ENCODE data around the gene ABCA6.
"Not testable (repeated sequence)": the region's sequence is repeated elsewhere in the genome, so short reads cannot be mapped to it uniquely, and the experiment has no call there.

The ABCA6 gene

GRCh38 chr17:69142175-69142802 lies 594 bp upstream of the ABCA6 start:
- DNase-seq, result no peak

GRCh38 chr17:69134112-69134511 lies 7.6 kb downstream of the ABCA6 start:
- DNase-seq, result no peak

GRCh38 chr17:69130627-69131296 lies 10.9 kb downstream of the ABCA6 start:
- no peak for DNase-seq

GRCh38 chr17:69123626-69124025 lies 18.1 kb downstream of the ABCA6 start:
- DNase-seq, result no peak

- DNase-seq, result no peak
These were observed 19.6 kb downstream of the ABCA6 start for GRCh38 chr17:69122065-69122464.

GRCh38 chr17:69117855-69118784 lies 23.6 kb downstream of the ABCA6 start:
- DNase-seq, result no peak

- no peak for DNase-seq
These were observed 29.9 kb downstream of the ABCA6 start for GRCh38 chr17:69111794-69112193.

- DNase-seq, result no peak
These were observed 35.6 kb downstream of the ABCA6 start for GRCh38 chr17:69105907-69106730.

- no peak for DNase-seq
These were observed 38.0 kb downstream of the ABCA6 start for GRCh38 chr17:69103557-69104233.

- DNase-seq, result no peak
These were observed 43.1 kb downstream of the ABCA6 start for GRCh38 chr17:69098625-69099024.

GRCh38 chr17:69096541-69096940 lies 45.2 kb downstream of the ABCA6 start:
- DNase-seq, result no peak

GRCh38 chr17:69093995-69094394 lies 47.7 kb downstream of the ABCA6 start:
- DNase-seq, result no peak

GRCh38 chr17:69093279-69093789 lies 48.4 kb downstream of the ABCA6 start:
- DNase-seq, result no peak

GRCh38 chr17:69090365-69090764 lies 51.3 kb downstream of the ABCA6 start:
- no peak for DNase-seq

GRCh38 chr17:69088643-69089200 lies 53.0 kb downstream of the ABCA6 start:
- no peak for DNase-seq

GRCh38 chr17:69086641-69087040 lies 55.1 kb downstream of the ABCA6 start:
- DNase-seq, result no peak

- no peak for DNase-seq
These were observed 56.8 kb downstream of the ABCA6 start for GRCh38 chr17:69084911-69085310.

GRCh38 chr17:69082696-69083095 lies 59.0 kb downstream of the ABCA6 start:
- no peak for DNase-seq

GRCh38 chr17:69078864-69079263 lies 62.8 kb downstream of the ABCA6 start:
- no peak for DNase-seq

- no peak for DNase-seq
These were observed 65.9 kb downstream of the ABCA6 start for GRCh38 chr17:69075823-69076222.

GRCh38 chr17:69073392-69073791 lies 68.3 kb downstream of the ABCA6 start:
- DNase-seq, result not testable (repeated sequence)

Data from activated CD8-positive, alpha-beta memory T cell treated with anti-CD3 and anti-CD28 coated beads for 24 hours (primary cell).